Neural progenitor cell (in vitro differentiated cells): Measurements from ENCODE around the gene RPS27L. TPM values are rescaled to one million over a fixed set of nuclear protein-coding genes. Genes with fewer than 3 reads are reported as not detected.

Experiments used
- DNase-seq: peaks from one replicate; pipeline ENCODE4 v3.0.0-alpha.2; 2016; ENCODE audit warnings: low spot score
- H2AFZ ChIP-seq: fragments of 200-600 bp; sonication (generic); replicated peaks from 2 replicates; pipeline ENCODE4 v1.6.1; 2016; ENCODE audit warnings: antibody characterized with exemption
- H3F3A ChIP-seq: fragments of 200-600 bp; sonication (generic); 2 replicates; pipeline ENCODE4 v1.6.1; 2016; ENCODE audit warnings: antibody characterized with exemption, low read depth
- H3K27ac ChIP-seq: fragments of 200-600 bp; sonication (generic); 2 replicates; pipeline ENCODE4 v1.5.1; 2016; ENCODE audit warnings: mild to moderate bottlenecking
- H3K27me3 ChIP-seq: fragments of 200-600 bp; sonication (generic); 2 replicates; pipeline ENCODE4 v1.6.1; 2016; ENCODE audit warnings: mild to moderate bottlenecking, moderate library complexity
- H3K36me3 ChIP-seq: fragments of 200-600 bp; sonication (generic); 2 replicates; pipeline ENCODE4 v1.5.1; 2016
- H3K4me1 ChIP-seq: fragments of 200-600 bp; sonication (generic); 2 replicates; pipeline ENCODE4 v1.6.1; 2016; ENCODE audit warnings: mixed run types
- H3K4me2 ChIP-seq: fragments of 200-600 bp; sonication (generic); 2 replicates; pipeline ENCODE4 v1.6.1; 2016
- H3K4me3 ChIP-seq: fragments of 200-600 bp; sonication (generic); 2 replicates; pipeline ENCODE4 v1.5.1; 2016
- H3K79me2 ChIP-seq: fragments of 200-600 bp; sonication (generic); 2 replicates; pipeline ENCODE4 v1.6.1; 2016; ENCODE audit warnings: low read depth
- H3K9ac ChIP-seq: fragments of 200-600 bp; sonication (generic); 2 replicates; pipeline ENCODE4 v1.6.1; 2016
- H3K9me3 ChIP-seq: fragments of 200-600 bp; sonication (generic); 2 replicates; pipeline ENCODE4 v1.5.1; 2016; ENCODE audit warnings: low read depth
- H4K20me1 ChIP-seq: fragments of 200-600 bp; sonication (generic); 2 replicates; pipeline ENCODE4 v1.6.1; 2016; ENCODE audit warnings: low read depth
- H3K27ac Mint-ChIP-seq: 3 replicates; pipeline ENCODE4 v1.8.0; 2021; ENCODE audit warnings: mixed read lengths
- H3K27me3 Mint-ChIP-seq: 2 replicates; pipeline ENCODE4 v1.8.0; 2022; ENCODE audit warnings: low read depth, mild to moderate bottlenecking, inconsistent platforms, moderate library complexity, mixed read lengths; ENCODE audit not compliant: insufficient read depth
- H3K36me3 Mint-ChIP-seq: 3 replicates; pipeline ENCODE4 v1.8.0; 2021; ENCODE audit warnings: mixed read lengths
- H3K4me1 Mint-ChIP-seq: 3 replicates; pipeline ENCODE4 v1.8.0; 2021; ENCODE audit warnings: mixed read lengths
- H3K4me3 Mint-ChIP-seq: 3 replicates; pipeline ENCODE4 v1.8.0; 2021; ENCODE audit warnings: mild to moderate bottlenecking, moderate library complexity, mixed read lengths
- H3K9me3 Mint-ChIP-seq: 3 replicates; pipeline ENCODE4 v1.8.0; 2020; ENCODE audit warnings: mixed read lengths
- EZH2 ChIP-seq: fragments of 200-600 bp; sonication (generic); IDR thresholded peaks from 2 replicates; pipeline ENCODE4 v1.6.1; 2017; ENCODE audit warnings: antibody characterized with exemption, mild to moderate bottlenecking, moderate library complexity
- EZH2phosphoT487 ChIP-seq: fragments of 200-600 bp; sonication (generic); IDR thresholded peaks from 2 replicates; pipeline ENCODE4 v1.6.1; 2017; ENCODE audit warnings: antibody characterized with exemption
- total RNA-seq: library from RNA; depleted of rRNA; stranded (reverse); fragments of >200 nt; gene quantifications from 2 replicates; pipeline ENCODE4 v1.2.3, GENCODE V29; 2015; ENCODE audit warnings: low replicate concordance
- TF ChIP-seq, protein P1 (sequence below): fragments of 200-600 bp; sonication (generic); IDR thresholded peaks from 2 replicates; pipeline ENCODE4 v1.5.1; 2017; ENCODE audit warnings: antibody characterized with exemption, mild to moderate bottlenecking

RPS27L gene
- total RNA-seq, 1 donor from 2014 or later: 111 TPM

DNA sequence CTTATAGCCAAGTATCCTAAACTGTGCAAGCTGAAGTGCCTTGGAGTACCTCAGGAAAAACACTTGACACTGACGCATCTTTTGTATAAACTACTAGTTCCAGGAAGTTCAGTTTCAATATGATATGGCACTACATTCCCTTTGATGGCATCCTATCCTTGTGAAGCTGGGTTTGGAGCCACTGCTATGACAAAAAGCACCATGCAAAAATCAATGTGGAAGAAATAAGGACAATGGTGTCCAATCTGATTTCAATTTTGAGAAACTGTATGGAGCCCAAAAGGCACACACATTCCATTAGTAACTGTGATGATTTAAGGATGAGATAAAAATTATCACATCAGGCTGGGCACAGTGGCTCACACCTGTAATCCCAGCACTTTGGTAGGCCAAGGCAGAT is 5.6 kb downstream of the RPS27L start:
- no peaks in the 10 kb centered on the region for H3K27me3 Mint-ChIP-seq
- H3K4me1 ChIP-seq: peaks cover 6% of the 10 kb centered on the region
- H3K9me3 ChIP-seq: no peaks in the 10 kb centered on the region
- H3F3A ChIP-seq: peaks cover 13% of the 10 kb centered on the region
- no peak overlapping the region for H2AFZ ChIP-seq
- no peak overlapping the region for H3K4me2 ChIP-seq
- TF ChIP-seq EZH2: no peak
- TF ChIP-seq, protein P1, sequence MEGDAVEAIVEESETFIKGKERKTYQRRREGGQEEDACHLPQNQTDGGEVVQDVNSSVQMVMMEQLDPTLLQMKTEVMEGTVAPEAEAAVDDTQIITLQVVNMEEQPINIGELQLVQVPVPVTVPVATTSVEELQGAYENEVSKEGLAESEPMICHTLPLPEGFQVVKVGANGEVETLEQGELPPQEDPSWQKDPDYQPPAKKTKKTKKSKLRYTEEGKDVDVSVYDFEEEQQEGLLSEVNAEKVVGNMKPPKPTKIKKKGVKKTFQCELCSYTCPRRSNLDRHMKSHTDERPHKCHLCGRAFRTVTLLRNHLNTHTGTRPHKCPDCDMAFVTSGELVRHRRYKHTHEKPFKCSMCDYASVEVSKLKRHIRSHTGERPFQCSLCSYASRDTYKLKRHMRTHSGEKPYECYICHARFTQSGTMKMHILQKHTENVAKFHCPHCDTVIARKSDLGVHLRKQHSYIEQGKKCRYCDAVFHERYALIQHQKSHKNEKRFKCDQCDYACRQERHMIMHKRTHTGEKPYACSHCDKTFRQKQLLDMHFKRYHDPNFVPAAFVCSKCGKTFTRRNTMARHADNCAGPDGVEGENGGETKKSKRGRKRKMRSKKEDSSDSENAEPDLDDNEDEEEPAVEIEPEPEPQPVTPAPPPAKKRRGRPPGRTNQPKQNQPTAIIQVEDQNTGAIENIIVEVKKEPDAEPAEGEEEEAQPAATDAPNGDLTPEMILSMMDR: no peak
- TF ChIP-seq EZH2phosphoT487: no peak
- H3K4me3 ChIP-seq: no peak overlapping the region
- peaks cover 16% of the 10 kb centered on the region for H3K36me3 ChIP-seq
- no peaks in the 10 kb centered on the region for H3K27me3 ChIP-seq
- no peak for DNase-seq
- H3K27ac Mint-ChIP-seq: no peak overlapping the region
- peaks cover 2% of the 10 kb centered on the region for H3K9me3 Mint-ChIP-seq
- H4K20me1 ChIP-seq: no peaks in the 10 kb centered on the region
- H3K79me2 ChIP-seq: peaks cover 30% of the 10 kb centered on the region
- H3K4me1 Mint-ChIP-seq: peaks cover 11% of the 10 kb centered on the region
- no peak overlapping the region for H3K9ac ChIP-seq
- peaks cover 15% of the 10 kb centered on the region for H3K36me3 Mint-ChIP-seq
- H3K27ac ChIP-seq: no peak overlapping the region
- no peak overlapping the region for H3K4me3 Mint-ChIP-seq

DNA sequence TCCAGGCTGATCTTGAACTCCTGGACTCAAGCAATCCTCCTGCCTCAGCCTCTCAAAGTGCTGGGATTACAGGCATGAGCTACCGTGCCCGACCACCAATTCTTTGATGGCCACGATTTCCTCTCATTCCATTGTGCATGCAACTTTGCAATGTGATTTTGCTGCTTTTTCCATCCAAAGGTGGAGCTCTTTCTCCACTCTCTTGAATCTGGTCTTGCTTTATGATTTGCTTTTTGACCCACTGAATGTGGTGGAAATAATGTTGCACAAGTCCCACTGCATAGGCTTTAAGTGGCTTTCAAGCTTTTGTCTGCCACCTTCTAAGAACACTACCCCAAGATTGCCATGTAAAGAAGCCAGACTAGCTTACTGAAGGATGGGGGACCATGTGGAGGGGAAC is 10.6 kb downstream of the RPS27L start:
- Mint-ChIP-seq H3K4me3 (no peak overlapping the region), H3K27ac (no peak overlapping the region), H3K4me1 (no peaks in the 10 kb centered on the region), H3K36me3 (peaks cover 11% of the 10 kb centered on the region), H3K27me3 (peaks cover 5% of the 10 kb centered on the region), H3K9me3 (peaks cover 2% of the 10 kb centered on the region)
- TF ChIP-seq, protein P1: no peak
- TF ChIP-seq EZH2phosphoT487: no peak
- no peak for TF ChIP-seq EZH2
- Histone ChIP-seq H3K9me3 (no peaks in the 10 kb centered on the region), H3F3A (no peaks in the 10 kb centered on the region), H3K79me2 (no peaks in the 10 kb centered on the region), H3K9ac (no peak overlapping the region), H3K4me1 (no peaks in the 10 kb centered on the region), H2AFZ (no peak overlapping the region), H3K27ac (no peak overlapping the region), H3K36me3 (peaks cover 3% of the 10 kb centered on the region), H3K4me2 (no peak overlapping the region), H3K4me3 (no peak overlapping the region), H3K27me3 (no peaks in the 10 kb centered on the region), H4K20me1 (no peaks in the 10 kb centered on the region)
- DNase-seq: no peak

DNA sequence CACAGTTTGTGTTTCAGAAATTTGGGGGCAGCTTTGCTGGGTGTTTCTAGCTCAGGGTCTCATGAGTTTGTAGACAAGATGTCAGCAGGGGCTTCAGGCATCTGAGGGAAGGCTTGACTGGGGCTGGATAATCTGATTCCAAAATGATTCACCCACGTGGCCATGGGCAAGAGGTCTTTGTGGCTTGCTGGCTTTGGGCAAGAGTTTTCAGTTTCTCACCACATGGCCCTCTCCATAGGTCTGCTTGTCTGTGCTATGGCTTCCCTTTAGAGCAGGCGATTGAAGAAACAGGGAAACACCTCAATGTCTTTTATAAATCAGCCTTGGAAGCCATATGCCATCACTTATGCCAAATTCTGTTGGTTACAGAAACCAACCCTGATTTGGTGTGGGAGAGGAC is 11.9 kb downstream of the RPS27L start:
- TF ChIP-seq EZH2 (no peak), EZH2phosphoT487 (no peak)
- TF ChIP-seq, protein P1: no peak
- Mint-ChIP-seq H3K27me3 (peaks cover 8% of the 10 kb centered on the region), H3K4me1 (no peaks in the 10 kb centered on the region), H3K36me3 (peaks cover 8% of the 10 kb centered on the region), H3K27ac (no peak overlapping the region), H3K9me3 (peaks cover 2% of the 10 kb centered on the region), H3K4me3 (no peak overlapping the region)
- no peak overlapping the region for H3K4me2 ChIP-seq
- no peaks in the 10 kb centered on the region for H3K27me3 ChIP-seq
- no peaks in the 10 kb centered on the region for H3F3A ChIP-seq
- no peak overlapping the region for H3K9ac ChIP-seq
- H4K20me1 ChIP-seq: no peaks in the 10 kb centered on the region
- no peak overlapping the region for H3K4me3 ChIP-seq
- no peak overlapping the region for H2AFZ ChIP-seq
- peaks cover 3% of the 10 kb centered on the region for H3K36me3 ChIP-seq
- H3K27ac ChIP-seq: no peak overlapping the region
- H3K79me2 ChIP-seq: no peaks in the 10 kb centered on the region
- no peaks in the 10 kb centered on the region for H3K4me1 ChIP-seq
- no peak for DNase-seq
- H3K9me3 ChIP-seq: no peaks in the 10 kb centered on the region
